Measurements from ENCODE around the gene MAPKAPK2. TPM values are rescaled to one million over a fixed set of nuclear protein-coding genes. Genes with fewer than 3 reads are reported as not detected.

Gene MAPKAPK2
- total RNA-seq, 1 experiment from 2014 or later = 96.8 TPM

- ChIA-PET POLR2A (no interaction called here), CTCF (no interaction called here)
- H3K9me3 ChIP-seq = no peaks in the 10 kb centered on the region
- Mint-ChIP-seq H3K9me3 (ENCODE audit: unreplicated experiment) (no peaks in the 10 kb centered on the region), H3K36me3 (ENCODE audit: insufficient read depth, unreplicated experiment) (peaks cover 6% of the 10 kb centered on the region), H3K27ac (ENCODE audit: unreplicated experiment) (no peak overlapping the region), H3K27me3 (ENCODE audit: insufficient read depth, unreplicated experiment) (no peaks in the 10 kb centered on the region), H3K4me1 (ENCODE audit: low read depth, unreplicated experiment) (peaks cover 23% of the 10 kb centered on the region), H3K4me3 (ENCODE audit: unreplicated experiment) (no peak overlapping the region)
- intact Hi-C loops (cut with micrococcal nuclease; ENCODE audit: unreplicated experiment) = no loop called here
- H3K4me3 ChIP-seq (ENCODE audit: low read depth, low read length) = no peak overlapping the region
- H3K36me3 ChIP-seq (ENCODE audit: control insufficient read depth, insufficient read depth, low read length) = no peaks in the 10 kb centered on the region
- no peaks in the 10 kb centered on the region for H3K27me3 ChIP-seq (replicated peaks; ENCODE audit: control insufficient read depth, insufficient read depth, low read length)
- TF ChIP-seq CTCF (IDR thresholded peaks at IDR 0.05; ENCODE audit: insufficient read depth in 1 of 2, low read depth in 1 of 2, low read length in 1 of 2, severe bottlenecking in 1 of 2, unreplicated experiment in 1 of 2) = no peak
- H3K4me1 ChIP-seq = peaks cover 19% of the 10 kb centered on the region
- no TSS peak for BruUV-seq (replicated peaks)
- no peak for DNase-seq
Observed at GRCh38 chr1:206680279-206680678, 4.4 kb upstream of the MAPKAPK2 start.

- POLR2A ChIA-PET = no interaction called here
- CTCF ChIA-PET = no interaction called here
- no peaks in the 10 kb centered on the region for H3K27me3 Mint-ChIP-seq (ENCODE audit: insufficient read depth, unreplicated experiment)
- no peaks in the 10 kb centered on the region for H3K9me3 ChIP-seq
- peaks cover 12% of the 10 kb centered on the region for H3K4me1 Mint-ChIP-seq (ENCODE audit: low read depth, unreplicated experiment)
- no peaks in the 10 kb centered on the region for H3K9me3 Mint-ChIP-seq (ENCODE audit: unreplicated experiment)
- BruUV-seq (replicated peaks) = no TSS peak
- DNase-seq = no peak
- H3K36me3 Mint-ChIP-seq (ENCODE audit: insufficient read depth, unreplicated experiment) = peaks cover 6% of the 10 kb centered on the region
- no peaks in the 10 kb centered on the region for H3K36me3 ChIP-seq (ENCODE audit: control insufficient read depth, insufficient read depth, low read length)
- no peak overlapping the region for H3K4me3 Mint-ChIP-seq (ENCODE audit: unreplicated experiment)
- no peak overlapping the region for H3K4me3 ChIP-seq (ENCODE audit: low read depth, low read length)
- no peak overlapping the region for H3K27ac Mint-ChIP-seq (ENCODE audit: unreplicated experiment)
- peaks cover 14% of the 10 kb centered on the region; the same call in 1 of the 2 replicates for H3K4me1 ChIP-seq
- H3K27me3 ChIP-seq (replicated peaks; ENCODE audit: control insufficient read depth, insufficient read depth, low read length) = no peaks in the 10 kb centered on the region
- no peak for TF ChIP-seq CTCF (IDR thresholded peaks at IDR 0.05; ENCODE audit: insufficient read depth in 1 of 2, low read depth in 1 of 2, low read length in 1 of 2, severe bottlenecking in 1 of 2, unreplicated experiment in 1 of 2)
- intact Hi-C loops (cut with micrococcal nuclease; ENCODE audit: unreplicated experiment) = no loop called here
Observed at GRCh38 chr1:206681359-206681758, 3.3 kb upstream of the MAPKAPK2 start.

- no peaks in the 10 kb centered on the region for H3K27me3 ChIP-seq (replicated peaks; ENCODE audit: control insufficient read depth, insufficient read depth, low read length)
- intact Hi-C loops (cut with micrococcal nuclease; ENCODE audit: unreplicated experiment) = no loop called here
- H3K36me3 Mint-ChIP-seq (ENCODE audit: insufficient read depth, unreplicated experiment) = peaks cover 6% of the 10 kb centered on the region
- CTCF ChIA-PET = no interaction called here
- H3K4me3 ChIP-seq (ENCODE audit: low read depth, low read length) = no peak overlapping the region
- TF ChIP-seq CTCF (IDR thresholded peaks at IDR 0.05; ENCODE audit: insufficient read depth in 1 of 2, low read depth in 1 of 2, low read length in 1 of 2, severe bottlenecking in 1 of 2, unreplicated experiment in 1 of 2) = no peak
- H3K4me1 ChIP-seq = peaks cover 22% of the 10 kb centered on the region
- no peaks in the 10 kb centered on the region for H3K9me3 Mint-ChIP-seq (ENCODE audit: unreplicated experiment)
- BruUV-seq (replicated peaks) = no TSS peak
- peaks cover 15% of the 10 kb centered on the region for H3K4me1 Mint-ChIP-seq (ENCODE audit: low read depth, unreplicated experiment)
- no peak for DNase-seq
- no peak overlapping the region for H3K4me3 Mint-ChIP-seq (ENCODE audit: unreplicated experiment)
- H3K27ac Mint-ChIP-seq (ENCODE audit: unreplicated experiment) = no peak overlapping the region
- H3K27me3 Mint-ChIP-seq (ENCODE audit: insufficient read depth, unreplicated experiment) = no peaks in the 10 kb centered on the region
- POLR2A ChIA-PET = no interaction called here
- H3K36me3 ChIP-seq (ENCODE audit: control insufficient read depth, insufficient read depth, low read length) = no peaks in the 10 kb centered on the region
- H3K9me3 ChIP-seq = no peaks in the 10 kb centered on the region
Observed at GRCh38 chr1:206682111-206682510, 2.6 kb upstream of the MAPKAPK2 start.
